A673 (cell line): Measurements from ENCODE around the gene KCNG3.

Experiments
- EZH2 ChIP-seq: fragments of 200-600 bp; sonication (generic); IDR thresholded peaks from 2 replicates; pipeline ENCODE4 v1.6.1; 2017; ENCODE audit warnings: borderline replicate concordance, low read depth, mild to moderate bottlenecking, mixed read lengths, antibody characterized with exemption, low read length; ENCODE audit not compliant: poor library complexity, severe bottlenecking
- TF ChIP-seq, protein P1 (sequence below): fragments of 300-800, 200-600 bp; sonication (generic); conservative IDR thresholded peaks from 2 replicates; pipeline ENCODE4 v1.5.1; 2017; ENCODE audit warnings: low read depth, mild to moderate bottlenecking, antibody characterized with exemption, low read length, moderate library complexity, mixed read lengths

DNA sequence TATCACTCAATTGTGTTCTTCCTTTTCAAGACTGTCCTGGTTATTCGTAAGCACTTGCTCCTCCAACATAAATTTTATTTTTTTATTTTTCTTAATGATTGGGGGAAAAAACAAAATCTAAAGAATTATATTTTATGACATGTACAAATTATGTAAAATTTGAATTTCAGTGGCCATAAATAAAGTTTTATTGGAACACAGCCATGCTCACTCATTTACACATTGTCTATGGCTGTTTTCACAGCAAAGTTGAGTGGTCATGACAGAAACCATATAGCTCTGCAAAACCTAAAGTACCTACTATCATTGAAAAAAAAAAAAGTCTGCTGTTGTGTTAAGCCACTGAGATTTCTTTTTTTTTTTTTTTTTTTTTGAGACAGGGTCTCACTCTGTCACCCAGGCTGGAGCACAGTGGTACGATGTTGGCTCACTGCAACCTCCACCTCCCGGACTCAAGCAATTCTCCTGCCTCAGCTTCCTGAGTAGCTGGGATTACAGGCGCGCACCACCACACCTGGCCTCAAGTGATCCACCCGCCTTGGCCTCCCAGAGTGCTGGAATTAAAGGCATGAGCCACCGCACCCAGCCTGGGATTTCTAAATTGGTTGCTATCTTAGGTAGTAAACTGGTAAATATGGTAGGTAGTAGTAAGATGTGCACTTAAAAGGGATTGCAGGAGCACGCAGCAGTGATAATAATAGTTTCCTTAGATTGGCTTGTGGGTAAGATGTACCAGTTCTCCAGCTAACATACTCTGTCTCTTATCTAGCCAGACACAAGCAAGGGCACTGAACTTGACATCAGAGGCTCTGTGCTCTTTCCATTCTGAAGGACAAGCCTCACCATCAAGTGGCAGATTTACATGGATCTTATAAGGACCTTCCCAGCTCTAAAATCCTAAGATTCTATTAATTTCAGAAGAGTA lies 44.4 kb downstream of the KCNG3 start:
- TF ChIP-seq, protein P1, sequence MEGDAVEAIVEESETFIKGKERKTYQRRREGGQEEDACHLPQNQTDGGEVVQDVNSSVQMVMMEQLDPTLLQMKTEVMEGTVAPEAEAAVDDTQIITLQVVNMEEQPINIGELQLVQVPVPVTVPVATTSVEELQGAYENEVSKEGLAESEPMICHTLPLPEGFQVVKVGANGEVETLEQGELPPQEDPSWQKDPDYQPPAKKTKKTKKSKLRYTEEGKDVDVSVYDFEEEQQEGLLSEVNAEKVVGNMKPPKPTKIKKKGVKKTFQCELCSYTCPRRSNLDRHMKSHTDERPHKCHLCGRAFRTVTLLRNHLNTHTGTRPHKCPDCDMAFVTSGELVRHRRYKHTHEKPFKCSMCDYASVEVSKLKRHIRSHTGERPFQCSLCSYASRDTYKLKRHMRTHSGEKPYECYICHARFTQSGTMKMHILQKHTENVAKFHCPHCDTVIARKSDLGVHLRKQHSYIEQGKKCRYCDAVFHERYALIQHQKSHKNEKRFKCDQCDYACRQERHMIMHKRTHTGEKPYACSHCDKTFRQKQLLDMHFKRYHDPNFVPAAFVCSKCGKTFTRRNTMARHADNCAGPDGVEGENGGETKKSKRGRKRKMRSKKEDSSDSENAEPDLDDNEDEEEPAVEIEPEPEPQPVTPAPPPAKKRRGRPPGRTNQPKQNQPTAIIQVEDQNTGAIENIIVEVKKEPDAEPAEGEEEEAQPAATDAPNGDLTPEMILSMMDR, result no peak
- no peak for TF ChIP-seq EZH2
